Measurements from ENCODE around the gene UCHL1. TPM values are rescaled to one million over a fixed set of nuclear protein-coding genes. Genes with fewer than 3 reads are reported as not detected.
"Not testable (repeated sequence)": the region's sequence is repeated elsewhere in the genome, so short reads cannot be mapped to it uniquely, and the experiment has no call there.

Gene UCHL1
- total RNA-seq, 2 donors from 2014 or later, result 1.0 to 4.9 TPM

- Mint-ChIP-seq H3K27me3 (peaks cover 43% of the 10 kb centered on the region), H3K27ac (no peak overlapping the region), H3K36me3 (ENCODE audit: low read depth) (no peaks in the 10 kb centered on the region), H3K9me3 (no peaks in the 10 kb centered on the region), H3K4me3 (no peak overlapping the region), H3K4me1 (no peaks in the 10 kb centered on the region)
- no peak for ATAC-seq (replicated peaks)
Measured at GRCh38 chr4:41260116-41260733, 3.5 kb downstream of the UCHL1 start.

DNA sequence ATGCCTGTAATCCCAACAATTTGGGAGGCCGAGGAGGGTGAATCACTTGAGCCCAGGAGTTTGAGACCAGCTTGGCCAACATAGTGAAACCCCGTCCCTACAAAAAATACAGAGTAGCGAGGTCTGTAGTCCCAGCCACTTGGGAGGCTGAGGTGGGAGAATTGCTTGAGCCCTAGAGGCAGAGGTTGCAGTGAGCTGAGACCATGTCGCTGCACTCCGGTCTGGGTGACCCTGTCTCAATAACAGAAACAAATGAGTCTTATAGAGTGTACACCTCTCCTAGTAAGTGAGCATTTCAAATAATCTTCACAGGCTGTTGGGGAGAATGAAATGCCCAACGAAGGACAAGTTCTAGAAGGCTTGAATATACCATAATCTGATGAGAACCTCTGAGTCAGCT, 5.5 kb downstream of the UCHL1 start:
- Mint-ChIP-seq H3K4me3 (no peak overlapping the region), H3K27me3 (peaks cover 34% of the 10 kb centered on the region), H3K4me1 (no peaks in the 10 kb centered on the region), H3K36me3 (ENCODE audit: low read depth) (no peaks in the 10 kb centered on the region), H3K27ac (no peak overlapping the region), H3K9me3 (no peaks in the 10 kb centered on the region)
- ATAC-seq (replicated peaks), result no peak

GRCh38 chr4:41264212-41264611, 7.5 kb downstream of the UCHL1 start:
- H3K36me3 Mint-ChIP-seq (ENCODE audit: low read depth), result no peaks in the 10 kb centered on the region
- H3K27me3 Mint-ChIP-seq, result peaks cover 25% of the 10 kb centered on the region
- H3K4me3 Mint-ChIP-seq, result no peak overlapping the region
- ATAC-seq (replicated peaks), result no peak
- no peak overlapping the region for H3K27ac Mint-ChIP-seq
- H3K4me1 Mint-ChIP-seq, result no peaks in the 10 kb centered on the region
- H3K9me3 Mint-ChIP-seq, result no peaks in the 10 kb centered on the region

DNA sequence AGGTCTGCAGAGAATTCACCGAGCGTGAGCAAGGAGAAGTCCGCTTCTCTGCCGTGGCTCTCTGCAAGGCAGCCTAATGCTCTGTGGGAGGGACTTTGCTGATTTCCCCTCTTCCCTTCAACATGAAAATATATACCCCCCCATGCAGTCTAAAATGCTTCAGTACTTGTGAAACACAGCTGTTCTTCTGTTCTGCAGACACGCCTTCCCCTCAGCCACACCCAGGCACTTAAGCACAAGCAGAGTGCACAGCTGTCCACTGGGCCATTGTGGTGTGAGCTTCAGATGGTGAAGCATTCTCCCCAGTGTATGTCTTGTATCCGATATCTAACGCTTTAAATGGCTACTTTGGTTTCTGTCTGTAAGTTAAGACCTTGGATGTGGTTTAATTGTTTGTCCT, 11.3 kb downstream of the UCHL1 start:
- H3K36me3 Mint-ChIP-seq (ENCODE audit: low read depth), result no peaks in the 10 kb centered on the region

GRCh38 chr4:41268721-41269517, 12.2 kb downstream of the UCHL1 start:
- no peaks in the 10 kb centered on the region for H3K4me1 Mint-ChIP-seq
- H3K9me3 Mint-ChIP-seq, result no peaks in the 10 kb centered on the region
- H3K4me3 Mint-ChIP-seq, result no peak overlapping the region
- no peaks in the 10 kb centered on the region for H3K36me3 Mint-ChIP-seq (ENCODE audit: low read depth)
- ATAC-seq (replicated peaks), result no peak
- peaks cover 14% of the 10 kb centered on the region for H3K27me3 Mint-ChIP-seq
- H3K27ac Mint-ChIP-seq, result no peak overlapping the region

More for the DNA sequence above, 11.3 kb downstream of the UCHL1 start:
- no peaks in the 10 kb centered on the region for H3K9me3 Mint-ChIP-seq
- ATAC-seq (replicated peaks), result no peak
- H3K27ac Mint-ChIP-seq, result no peak overlapping the region
- H3K4me3 Mint-ChIP-seq, result no peak overlapping the region
- no peaks in the 10 kb centered on the region for H3K4me1 Mint-ChIP-seq
- H3K27me3 Mint-ChIP-seq, result peaks cover 18% of the 10 kb centered on the region

- no peak overlapping the region for H3K27ac Mint-ChIP-seq
- H3K27me3 Mint-ChIP-seq, result peaks cover 14% of the 10 kb centered on the region
- no peak overlapping the region for H3K4me3 Mint-ChIP-seq
- no peak for ATAC-seq (replicated peaks)
- H3K36me3 Mint-ChIP-seq (ENCODE audit: low read depth), result no peaks in the 10 kb centered on the region
- H3K9me3 Mint-ChIP-seq, result no peaks in the 10 kb centered on the region
- H3K4me1 Mint-ChIP-seq, result no peaks in the 10 kb centered on the region
Measured at GRCh38 chr4:41269682-41270081, 13.0 kb downstream of the UCHL1 start.

GRCh38 chr4:41275931-41276330, 19.2 kb downstream of the UCHL1 start:
- ATAC-seq (replicated peaks); H3K9me3 Mint-ChIP-seq; H3K36me3 Mint-ChIP-seq (ENCODE audit: low read depth); H3K4me3 Mint-ChIP-seq; H3K4me1 Mint-ChIP-seq; H3K27ac Mint-ChIP-seq: not testable (repeated sequence)
- peaks cover 22% of the 10 kb centered on the region for H3K27me3 Mint-ChIP-seq

DNA sequence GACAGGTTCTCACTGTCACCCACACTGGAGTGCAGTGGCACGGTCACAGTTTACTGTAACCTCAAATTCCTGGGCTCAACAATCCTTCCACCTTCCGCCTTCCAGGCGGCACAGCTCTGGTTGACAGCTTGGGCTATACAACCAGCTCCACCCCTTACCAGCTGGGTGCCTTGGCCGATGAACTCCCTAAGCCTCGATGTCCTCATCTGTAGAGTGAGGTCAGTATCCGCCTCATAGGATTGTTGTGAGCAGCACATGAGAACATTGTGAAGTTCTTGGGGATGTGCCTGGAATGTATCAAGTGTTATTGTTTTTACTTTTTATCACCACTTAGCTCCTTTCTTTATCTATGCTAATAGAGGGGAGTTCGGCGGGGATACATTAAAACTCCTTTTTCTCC, 23.3 kb downstream of the UCHL1 start:
- H3K4me3 Mint-ChIP-seq, result no peak overlapping the region
- H3K27me3 Mint-ChIP-seq, result peaks cover 16% of the 10 kb centered on the region
- no peak for ATAC-seq (replicated peaks)
- H3K27ac Mint-ChIP-seq, result no peak overlapping the region
- no peaks in the 10 kb centered on the region for H3K9me3 Mint-ChIP-seq
- H3K4me1 Mint-ChIP-seq, result no peaks in the 10 kb centered on the region
- H3K36me3 Mint-ChIP-seq (ENCODE audit: low read depth), result no peaks in the 10 kb centered on the region

DNA sequence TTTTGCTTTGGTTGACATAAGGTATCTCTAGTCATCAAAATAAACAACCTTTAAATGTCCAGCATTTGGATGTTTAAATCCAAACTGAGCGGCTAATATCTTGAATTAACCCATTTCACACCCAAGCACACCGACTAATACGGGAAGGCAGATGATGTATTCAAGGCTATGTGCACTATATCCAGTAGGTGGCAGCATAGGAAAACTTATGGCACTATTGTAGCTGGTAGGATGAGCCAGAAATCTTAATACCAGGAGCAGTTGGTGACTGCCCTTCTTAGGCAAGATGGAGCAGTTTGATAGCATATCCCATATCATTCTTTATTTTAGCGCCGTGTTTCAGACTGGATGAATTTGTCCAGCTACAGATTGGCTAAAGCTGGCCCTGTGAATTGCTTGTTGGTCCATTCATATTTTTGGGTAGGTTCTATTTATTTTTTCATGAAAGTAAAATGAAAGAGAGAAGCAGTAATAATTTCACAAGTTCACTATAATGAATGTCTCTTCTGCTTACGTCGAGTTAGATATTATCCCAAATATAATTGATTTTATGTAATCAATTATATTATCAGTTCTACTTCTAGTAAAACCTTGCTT, 24.4 kb downstream of the UCHL1 start:
- Mint-ChIP-seq H3K27ac (no peak overlapping the region), H3K4me1 (no peaks in the 10 kb centered on the region), H3K27me3 (peaks cover 14% of the 10 kb centered on the region), H3K4me3 (no peak overlapping the region), H3K9me3 (no peaks in the 10 kb centered on the region), H3K36me3 (ENCODE audit: low read depth) (no peaks in the 10 kb centered on the region)
- ATAC-seq (replicated peaks), result peak; percentile 81

DNA sequence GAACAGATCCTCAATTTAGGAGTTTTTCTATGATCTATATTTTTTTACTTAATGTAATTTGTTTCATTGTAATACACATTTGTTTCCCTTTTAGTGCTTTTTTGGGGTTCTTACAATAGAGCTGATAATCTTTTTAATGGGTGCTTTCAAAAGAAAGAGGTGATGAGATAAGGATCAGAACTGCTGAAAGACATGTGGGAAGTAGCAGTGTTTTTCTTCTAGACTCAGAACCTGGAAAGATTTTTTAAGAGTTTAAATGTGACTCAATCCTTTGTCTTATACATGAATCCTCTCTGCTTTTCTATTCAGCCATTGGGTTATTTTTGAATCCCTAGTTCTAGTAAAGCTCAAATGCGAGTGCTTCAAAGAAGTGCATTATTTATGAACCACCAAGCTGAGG, 25.6 kb downstream of the UCHL1 start:
- Mint-ChIP-seq H3K4me3 (no peak overlapping the region), H3K36me3 (ENCODE audit: low read depth) (no peaks in the 10 kb centered on the region), H3K4me1 (no peaks in the 10 kb centered on the region), H3K27me3 (peaks cover 11% of the 10 kb centered on the region), H3K9me3 (no peaks in the 10 kb centered on the region), H3K27ac (no peak overlapping the region)
- no peak for ATAC-seq (replicated peaks)

GRCh38 chr4:41285202-41285863, 28.6 kb downstream of the UCHL1 start:
- ATAC-seq (replicated peaks), result no peak
- Mint-ChIP-seq H3K4me1 (no peaks in the 10 kb centered on the region), H3K9me3 (no peaks in the 10 kb centered on the region), H3K4me3 (no peak overlapping the region), H3K36me3 (ENCODE audit: low read depth) (no peaks in the 10 kb centered on the region), H3K27ac (no peak overlapping the region), H3K27me3 (peaks cover 10% of the 10 kb centered on the region)

DNA sequence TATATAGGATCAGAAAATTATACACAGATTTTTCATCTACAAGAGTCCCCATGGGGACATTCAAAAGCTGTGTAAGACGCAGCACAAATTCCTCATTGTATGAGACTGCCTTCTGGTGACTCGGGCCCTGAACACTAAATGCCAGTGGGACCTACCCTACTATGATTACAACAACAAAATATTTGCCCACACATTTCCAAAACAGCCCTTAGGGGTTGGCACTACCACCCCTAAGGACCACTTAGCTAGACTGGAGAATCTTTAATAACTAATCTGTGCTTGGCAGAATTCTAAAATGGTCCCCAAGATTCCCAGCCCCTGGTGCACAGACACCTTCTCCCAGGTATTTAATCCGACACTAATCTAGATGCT, 29.1 kb downstream of the UCHL1 start:
- no peak for ATAC-seq (replicated peaks)
- H3K4me3 Mint-ChIP-seq, result no peak overlapping the region
- H3K4me1 Mint-ChIP-seq, result no peaks in the 10 kb centered on the region
- no peak overlapping the region for H3K27ac Mint-ChIP-seq
- H3K27me3 Mint-ChIP-seq, result peaks cover 11% of the 10 kb centered on the region
- no peaks in the 10 kb centered on the region for H3K9me3 Mint-ChIP-seq
- no peaks in the 10 kb centered on the region for H3K36me3 Mint-ChIP-seq (ENCODE audit: low read depth)

- no peaks in the 10 kb centered on the region for H3K36me3 Mint-ChIP-seq (ENCODE audit: low read depth)
- no peak for ATAC-seq (replicated peaks)
- H3K4me1 Mint-ChIP-seq, result no peaks in the 10 kb centered on the region
- peaks cover 11% of the 10 kb centered on the region for H3K27me3 Mint-ChIP-seq
- H3K4me3 Mint-ChIP-seq, result no peak overlapping the region
- H3K27ac Mint-ChIP-seq, result no peak overlapping the region
- no peaks in the 10 kb centered on the region for H3K9me3 Mint-ChIP-seq
Measured at GRCh38 chr4:41287005-41287404, 30.3 kb downstream of the UCHL1 start.

GRCh38 chr4:41287852-41288251, 31.1 kb downstream of the UCHL1 start:
- Mint-ChIP-seq H3K4me1 (no peaks in the 10 kb centered on the region), H3K27ac (no peak overlapping the region), H3K9me3 (no peaks in the 10 kb centered on the region), H3K36me3 (ENCODE audit: low read depth) (no peaks in the 10 kb centered on the region), H3K4me3 (no peak overlapping the region), H3K27me3 (peaks cover 11% of the 10 kb centered on the region)
- no peak for ATAC-seq (replicated peaks)

DNA sequence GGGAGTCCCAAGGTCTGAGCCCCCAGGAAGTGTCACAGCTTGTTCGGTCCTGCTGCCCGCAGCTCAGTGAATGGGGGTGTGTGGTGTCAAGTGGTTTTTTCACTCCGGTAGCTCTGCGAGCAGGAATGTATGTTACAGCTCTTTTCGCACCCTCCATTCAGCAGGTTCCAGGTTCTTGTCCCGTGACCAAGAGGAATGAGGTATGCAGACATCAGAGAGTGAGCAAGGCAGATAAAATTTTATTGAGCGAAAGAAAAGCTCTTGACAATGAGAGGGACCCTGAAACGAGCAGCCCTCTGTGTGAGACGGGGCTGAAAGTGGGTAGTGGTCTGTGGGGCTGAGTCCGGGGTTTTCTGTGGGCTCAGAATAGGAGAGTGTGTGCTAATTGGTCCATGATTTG, 31.5 kb downstream of the UCHL1 start:
- H3K36me3 Mint-ChIP-seq (ENCODE audit: low read depth), result no peaks in the 10 kb centered on the region
- no peak overlapping the region for H3K4me3 Mint-ChIP-seq
- no peaks in the 10 kb centered on the region for H3K4me1 Mint-ChIP-seq
- H3K27ac Mint-ChIP-seq, result no peak overlapping the region
- no peak for ATAC-seq (replicated peaks)
- no peaks in the 10 kb centered on the region for H3K9me3 Mint-ChIP-seq
- H3K27me3 Mint-ChIP-seq, result peaks cover 11% of the 10 kb centered on the region

Data from activated T-helper 17 cell treated with anti-CD3 and anti-CD28 coated beads, Interleukin-2, amount 50 U/mL, for 72 hours (primary cell).